Central memory CD8-positive, alpha-beta T cell (primary cell): ENCODE measurements around the gene ITPRIP.

ENCODE experiments used
- ATAC-seq: fragments of 150-1000 bp; cut with Tn5 transposase; replicated peaks from 2 replicates; pipeline ENCODE4 v1.10.0; 2022; ENCODE audit warnings: mild to moderate bottlenecking, moderate FRiP score, moderate number of reproducible peaks; ENCODE audit not compliant: poor library complexity, severe bottlenecking; ENCODE audit errors: extremely low read depth
- DNase-seq, 2 donors: peaks; one replicate each; pipeline ENCODE4 v3.0.0; 2021; ENCODE audit warnings: low spot score in 2 of 2
- H3K27ac Mint-ChIP-seq: one replicate; pipeline ENCODE4 v1.8.0; 2022; ENCODE audit warnings: low read depth, mild to moderate bottlenecking, moderate library complexity, mixed read lengths
- H3K27me3 Mint-ChIP-seq: one replicate; pipeline ENCODE4 v1.8.0; 2022; ENCODE audit warnings: mixed read lengths
- H3K36me3 Mint-ChIP-seq: one replicate; pipeline ENCODE4 v1.8.0; 2022; ENCODE audit warnings: mild to moderate bottlenecking, moderate library complexity, mixed read lengths; ENCODE audit not compliant: insufficient read depth
- H3K4me1 Mint-ChIP-seq: one replicate; pipeline ENCODE4 v1.8.0; 2022; ENCODE audit warnings: mixed read lengths
- H3K4me3 Mint-ChIP-seq: one replicate; pipeline ENCODE4 v1.8.0; 2022; ENCODE audit warnings: mild to moderate bottlenecking, moderate library complexity, mixed read lengths
- H3K9me3 Mint-ChIP-seq: one replicate; pipeline ENCODE4 v1.8.0; 2022; ENCODE audit warnings: mixed read lengths

The ITPRIP gene

GRCh38 chr10:104307576-104308438 is 30.5 kb downstream of the ITPRIP start:
- Mint-ChIP-seq H3K36me3 (peaks cover 38% of the 10 kb centered on the region), H3K4me1 (peaks cover 80% of the 10 kb centered on the region), H3K27me3 (no peaks in the 10 kb centered on the region), H3K4me3 (peak overlapping the region; percentile 55), H3K27ac (peak overlapping the region; percentile 33), H3K9me3 (peaks cover 5% of the 10 kb centered on the region)
- DNase-seq (no peak), ATAC-seq (no peak)

DNA sequence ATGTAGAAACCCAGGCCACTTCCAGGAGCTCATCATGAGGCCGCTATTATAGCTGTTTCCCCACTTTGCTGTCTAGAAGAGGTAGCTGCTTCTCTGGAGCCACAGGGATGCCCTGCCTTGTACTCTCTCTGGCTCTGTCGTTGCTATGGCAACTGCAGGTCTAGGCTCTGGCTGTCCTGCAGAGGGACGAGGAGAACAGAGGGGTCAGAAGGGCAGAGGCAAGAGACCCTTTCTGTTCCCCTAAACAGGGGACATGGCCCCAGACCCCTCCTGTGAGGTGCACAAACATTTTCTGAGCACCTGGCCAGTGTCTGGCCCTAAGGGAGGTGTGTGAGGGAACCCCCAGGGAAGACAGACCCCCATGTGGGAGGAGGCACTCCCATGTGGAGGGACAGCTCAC is 31.4 kb downstream of the ITPRIP start:
- DNase-seq, result no peak
- H3K27ac Mint-ChIP-seq, result peak overlapping the region; percentile 33
- H3K27me3 Mint-ChIP-seq, result no peaks in the 10 kb centered on the region
- peaks cover 5% of the 10 kb centered on the region for H3K9me3 Mint-ChIP-seq
- H3K4me3 Mint-ChIP-seq, result no peak overlapping the region
- H3K36me3 Mint-ChIP-seq, result peaks cover 31% of the 10 kb centered on the region
- no peak for ATAC-seq
- H3K4me1 Mint-ChIP-seq, result peaks cover 80% of the 10 kb centered on the region

DNA sequence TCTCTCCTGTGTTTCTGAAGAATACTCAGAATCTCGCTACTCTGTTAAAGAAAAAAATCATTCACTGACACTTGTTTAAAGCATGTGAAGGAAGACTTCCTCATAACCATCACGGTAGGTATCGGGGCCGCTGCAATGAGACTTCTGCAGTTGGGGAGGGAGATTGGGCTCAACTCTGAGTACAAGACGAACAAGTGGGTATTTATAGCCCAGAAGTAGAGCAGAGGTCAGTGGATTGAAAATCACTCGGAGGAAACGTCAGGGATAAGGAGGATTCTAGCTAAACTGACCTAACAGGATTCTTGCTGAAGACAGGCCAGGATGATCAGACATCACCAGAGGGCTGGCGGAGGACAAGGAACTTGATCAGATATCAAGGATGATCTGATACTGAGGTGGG is 33.3 kb downstream of the ITPRIP start:
- no peaks in the 10 kb centered on the region for H3K27me3 Mint-ChIP-seq
- no peak for DNase-seq
- H3K9me3 Mint-ChIP-seq, result peaks cover 5% of the 10 kb centered on the region
- H3K4me1 Mint-ChIP-seq, result peaks cover 91% of the 10 kb centered on the region
- ATAC-seq, result no peak
- H3K36me3 Mint-ChIP-seq, result peaks cover 21% of the 10 kb centered on the region
- H3K4me3 Mint-ChIP-seq, result peak overlapping the region; percentile 50
- no peak overlapping the region for H3K27ac Mint-ChIP-seq

DNA sequence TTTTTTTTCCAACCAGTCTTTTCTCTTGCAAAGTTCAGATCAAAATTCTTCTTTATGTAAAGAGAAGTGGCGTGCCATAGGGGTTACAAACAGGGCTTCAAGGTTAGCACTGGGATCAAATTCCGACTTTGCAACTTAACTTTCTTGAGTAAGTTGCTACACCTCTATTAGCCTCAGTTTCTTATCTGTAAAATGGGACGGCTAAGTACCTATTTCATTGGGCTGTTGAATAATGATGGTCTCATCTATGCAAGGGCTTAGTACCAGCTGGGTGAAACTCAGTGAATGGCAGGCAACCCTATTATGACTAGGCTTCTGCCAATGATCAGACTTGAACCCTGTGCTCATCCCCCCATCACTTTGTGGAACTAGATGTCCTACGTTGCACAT is 33.9 kb downstream of the ITPRIP start:
- peaks cover 86% of the 10 kb centered on the region for H3K4me1 Mint-ChIP-seq
- H3K4me3 Mint-ChIP-seq, result peak overlapping the region; percentile 50
- H3K27me3 Mint-ChIP-seq, result no peaks in the 10 kb centered on the region
- peaks cover 5% of the 10 kb centered on the region for H3K9me3 Mint-ChIP-seq
- peaks cover 22% of the 10 kb centered on the region for H3K36me3 Mint-ChIP-seq
- H3K27ac Mint-ChIP-seq, result peak overlapping the region; percentile 8
- DNase-seq (no peak), ATAC-seq (no peak)

DNA sequence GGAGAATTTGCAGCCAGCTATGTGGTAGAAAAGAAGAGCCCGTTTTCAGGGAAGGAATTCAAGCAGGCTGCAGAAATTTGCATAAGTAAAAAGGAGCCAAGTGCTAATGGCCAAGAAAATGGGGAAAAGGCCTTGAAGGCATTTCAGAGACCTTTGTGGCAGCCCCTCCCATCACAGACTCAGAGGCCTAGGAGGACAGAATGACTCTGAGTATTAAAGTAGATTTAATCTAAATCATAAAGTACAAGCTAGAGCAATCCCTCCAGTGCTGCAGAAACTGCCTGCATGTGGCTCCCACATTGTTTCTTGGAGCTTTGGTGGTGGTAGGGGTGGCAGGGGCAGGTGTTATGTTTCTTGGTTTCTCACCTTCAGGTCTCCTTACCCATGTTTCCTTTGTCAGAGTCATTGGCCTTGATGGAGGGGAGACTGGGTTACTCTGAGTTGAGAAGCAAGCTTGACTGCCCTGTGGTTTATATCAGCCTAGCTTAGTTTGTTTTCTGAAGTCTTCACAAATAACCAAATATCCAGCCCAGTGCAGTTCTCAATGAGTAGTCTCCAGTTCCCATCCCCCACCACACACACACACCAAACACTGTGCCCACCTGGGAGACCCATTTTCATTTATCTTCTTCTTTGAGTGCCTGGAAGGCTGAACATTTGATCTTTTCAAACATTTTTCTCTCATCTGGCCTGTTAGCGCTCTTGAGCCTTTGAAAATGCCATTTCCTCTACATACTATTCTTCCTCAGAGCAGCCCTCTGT is 34.5 kb downstream of the ITPRIP start:
- Mint-ChIP-seq H3K27ac (peak overlapping the region; percentile 8), H3K9me3 (peaks cover 5% of the 10 kb centered on the region), H3K27me3 (no peaks in the 10 kb centered on the region), H3K4me1 (peaks cover 80% of the 10 kb centered on the region), H3K4me3 (peak overlapping the region; percentile 50), H3K36me3 (peaks cover 21% of the 10 kb centered on the region)
- DNase-seq (peak in 1 of 2 donors; percentile 39), ATAC-seq (peak; percentile 72)

GRCh38 chr10:104301907-104302690 is 36.2 kb downstream of the ITPRIP start:
- ATAC-seq (no peak), DNase-seq (no peak)
- peaks cover 8% of the 10 kb centered on the region for H3K36me3 Mint-ChIP-seq
- no peaks in the 10 kb centered on the region for H3K27me3 Mint-ChIP-seq
- no peak overlapping the region for H3K4me3 Mint-ChIP-seq
- peaks cover 5% of the 10 kb centered on the region for H3K9me3 Mint-ChIP-seq
- H3K4me1 Mint-ChIP-seq, result peaks cover 63% of the 10 kb centered on the region
- H3K27ac Mint-ChIP-seq, result no peak overlapping the region

- no peaks in the 10 kb centered on the region for H3K27me3 Mint-ChIP-seq
- ATAC-seq (no peak), DNase-seq (no peak)
- H3K9me3 Mint-ChIP-seq, result peaks cover 5% of the 10 kb centered on the region
- H3K4me1 Mint-ChIP-seq, result peaks cover 50% of the 10 kb centered on the region
- H3K27ac Mint-ChIP-seq, result peak overlapping the region; percentile 16
- peaks cover 6% of the 10 kb centered on the region for H3K36me3 Mint-ChIP-seq
- H3K4me3 Mint-ChIP-seq, result peak overlapping the region; percentile 31
These were observed 37.5 kb downstream of the ITPRIP start for GRCh38 chr10:104300736-104301292.

DNA sequence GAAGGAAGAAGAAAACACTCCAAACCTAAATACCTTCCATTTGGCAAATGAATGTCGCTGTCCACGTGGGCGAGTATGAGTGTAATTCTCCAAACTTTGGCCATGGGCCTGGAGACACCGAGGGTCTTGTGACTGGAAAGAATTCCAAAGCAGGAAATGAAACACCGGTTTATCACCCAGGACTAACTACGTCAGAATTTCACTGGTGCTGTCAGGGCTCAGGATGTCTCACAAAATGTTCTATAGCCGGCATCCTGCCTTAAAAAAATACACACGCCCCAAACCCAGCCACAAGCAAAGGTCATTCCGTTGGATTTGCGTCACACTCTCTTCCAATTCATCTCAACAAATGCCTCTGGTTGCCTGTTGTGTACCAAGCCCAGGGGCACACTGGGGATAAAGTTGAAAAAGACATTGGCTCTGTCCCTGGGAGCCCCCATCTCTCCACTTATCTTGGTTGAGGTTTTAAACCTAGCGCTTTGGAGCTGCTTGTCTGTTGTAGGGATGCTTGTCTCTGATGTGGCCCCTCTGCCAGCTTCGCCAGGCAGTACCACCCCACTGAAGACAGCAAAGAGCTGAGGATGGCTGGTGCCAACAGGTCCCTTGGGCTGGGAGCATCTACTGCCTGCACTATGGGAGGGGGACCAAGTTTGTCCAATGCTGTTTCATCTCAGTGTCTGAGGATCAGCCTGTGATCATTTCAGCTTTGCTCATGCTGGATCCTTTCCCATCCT is 38.1 kb downstream of the ITPRIP start:
- ATAC-seq, result no peak
- Mint-ChIP-seq H3K9me3 (peaks cover 5% of the 10 kb centered on the region), H3K4me1 (peaks cover 46% of the 10 kb centered on the region), H3K4me3 (peak overlapping the region; percentile 31), H3K36me3 (peaks cover 3% of the 10 kb centered on the region), H3K27me3 (no peaks in the 10 kb centered on the region), H3K27ac (no peak overlapping the region)
- no peak for DNase-seq

DNA sequence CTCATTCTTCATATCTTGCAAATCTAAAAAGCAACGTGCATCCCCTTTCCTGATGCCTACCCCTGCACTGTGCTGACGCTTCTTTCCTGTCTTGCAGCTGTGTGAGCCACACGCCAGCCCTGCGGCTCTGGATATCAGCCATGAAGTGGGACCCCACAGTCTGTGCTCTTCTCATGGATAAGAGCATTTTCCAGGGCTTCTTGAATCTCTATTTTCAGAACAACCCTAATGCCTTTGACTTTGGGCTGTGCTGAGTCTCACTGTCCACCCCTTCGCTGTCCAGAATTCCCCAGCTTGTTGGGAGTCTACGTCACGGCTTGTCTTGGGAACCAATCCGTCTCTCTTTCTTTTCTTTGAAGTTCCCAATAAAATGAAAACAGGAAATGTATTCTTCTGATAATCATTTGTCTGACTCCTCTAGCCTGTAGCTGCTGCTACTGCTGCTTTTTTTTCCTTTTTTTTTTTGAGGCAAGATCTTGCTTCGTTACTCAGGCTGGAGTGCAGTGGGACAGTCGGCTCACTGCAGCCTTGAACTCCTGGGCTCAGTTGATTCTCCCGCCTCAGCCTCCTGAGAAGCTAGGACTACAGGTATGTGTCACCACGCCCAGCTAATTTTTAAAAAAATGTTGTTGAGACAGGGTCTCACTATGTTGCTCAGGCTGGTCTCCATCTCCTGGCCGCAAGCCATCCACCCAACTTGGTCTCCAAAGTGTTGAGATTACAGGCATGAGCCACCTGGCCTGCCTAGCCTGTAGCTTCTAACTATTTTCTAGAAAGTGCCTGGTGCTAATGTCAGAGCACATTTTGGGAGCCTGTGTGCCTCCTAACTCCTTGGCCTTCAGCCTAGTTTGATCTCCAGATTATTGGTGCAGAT is 39.0 kb downstream of the ITPRIP start:
- DNase-seq, result no peak
- no peak overlapping the region for H3K4me3 Mint-ChIP-seq

GRCh38 chr10:104297697-104298660 is 40.3 kb downstream of the ITPRIP start:
- Mint-ChIP-seq H3K4me3 (no peak overlapping the region), H3K27ac (no peak overlapping the region), H3K36me3 (peaks cover 2% of the 10 kb centered on the region), H3K9me3 (no peaks in the 10 kb centered on the region), H3K4me1 (peaks cover 24% of the 10 kb centered on the region), H3K27me3 (no peaks in the 10 kb centered on the region)
- ATAC-seq, result no peak
- no peak for DNase-seq

More for the DNA sequence above, 39.0 kb downstream of the ITPRIP start:
- Mint-ChIP-seq H3K4me1 (peaks cover 37% of the 10 kb centered on the region), H3K27me3 (no peaks in the 10 kb centered on the region), H3K36me3 (peaks cover 3% of the 10 kb centered on the region), H3K27ac (no peak overlapping the region), H3K9me3 (peaks cover 5% of the 10 kb centered on the region)
- ATAC-seq, result no peak
